HepG2 (cell line): ENCODE data around the gene EXOC6B. TPM values are rescaled to one million over a fixed set of nuclear protein-coding genes. Genes with fewer than 3 reads are reported as not detected.

Experiments
- ATAC-seq: fragments of 200-7000 bp; cut with Tn5 transposase; 3 replicates; pipeline ENCODE4 v1.9.1; 2020; ENCODE audit warnings: mild to moderate bottlenecking, moderate library complexity
- BruUV-seq: library from RNA; stranded (reverse); fragments of 400-500 nt; replicated peaks from 2 replicates; lab custom pipeline; 2021; lab: Mats Ljungman, UMichigan
- CTCF ChIA-PET: fragments of 300-600 bp; formaldehyde crosslinking; extraction: SDS; loops from one replicate; lab custom pipeline; 2021; ENCODE audit warnings: low total read pairs, inconsistent platforms, low intra/inter-chr PET ratio; lab: Yijun Ruan, JAX
- POLR2A ChIA-PET: fragments of 350-600 bp; sonication (Branson Sonifier 250); formaldehyde crosslinking; loops from one replicate; lab custom pipeline; 2020; ENCODE audit warnings: antibody characterized with exemption, inconsistent platforms; lab: Yijun Ruan, JAX
- DNase-seq: peaks from one replicate; pipeline ENCODE4 v3.0.0-alpha.2; 2015; ENCODE audit warnings: low spot score
- FAIRE-seq: peaks from 3 replicates; lab custom pipeline; 2011; peaks lifted over from hg19 to GRCh38; lab: Jason Lieb, UNC
- H2AFZ ChIP-seq: one replicate; pipeline ENCODE4 v1.6.1; 2011; ENCODE audit warnings: low read length, inconsistent platforms
- H3K27ac ChIP-seq: fragments of 300-600 bp; 3 replicates; pipeline ENCODE4 v1.8.0; 2011; ENCODE audit warnings: mixed run types, mild to moderate bottlenecking, mixed read lengths, low read length, inconsistent platforms; ENCODE audit not compliant: insufficient read depth; ENCODE audit errors: extremely low read length
- H3K27me3 ChIP-seq, 2 experiments: fragments of 200-600 bp in 1 of 2; 2 replicates in 1 of 2; 3 replicates in 1 of 2; pipeline versions ENCODE4 v1.6.0 to v1.8.0; 2011; ENCODE audit warnings: low read length in 2 of 2, mild to moderate bottlenecking in 2 of 2, moderate library complexity in 2 of 2, inconsistent platforms in 1 of 2; ENCODE audit not compliant: insufficient read depth in 2 of 2, control insufficient read depth in 1 of 2
- H3K36me3 ChIP-seq, 2 experiments: fragments of 200-600 bp in 1 of 2; replicated peaks in 1 of 2; 2 replicates in 1 of 2; 3 replicates in 1 of 2; pipeline versions ENCODE4 v1.5.1 to v1.8.0; 2011; ENCODE audit warnings: low read length in 2 of 2, inconsistent platforms in 1 of 2; ENCODE audit not compliant: insufficient read depth in 2 of 2, control insufficient read depth in 1 of 2
- H3K4me1 ChIP-seq: 2 replicates; pipeline ENCODE4 v1.5.1; 2012; ENCODE audit warnings: low read length, inconsistent platforms; ENCODE audit not compliant: insufficient read depth
- H3K4me2 ChIP-seq: 2 replicates; pipeline ENCODE4 v1.6.0; 2011; ENCODE audit warnings: low read depth, low read length, inconsistent platforms
- H3K4me3 ChIP-seq, 3 experiments: fragments of 200-600 bp in 1 of 3; sonication (generic), shearing (Covaris generic) in 1 of 3; replicated peaks in 1 of 3; 2 replicates each; pipeline ENCODE4 v1.5.1; 2011 to 2016; ENCODE audit warnings: low read length in 3 of 3, inconsistent platforms in 2 of 3, low read depth in 2 of 3, mild to moderate bottlenecking in 2 of 3, control low read depth in 1 of 3, mixed read lengths in 1 of 3; ENCODE audit not compliant: insufficient read depth in 1 of 3
- H3K79me2 ChIP-seq: one replicate; pipeline ENCODE4 v1.6.1; 2011; ENCODE audit warnings: low read length, inconsistent platforms; ENCODE audit not compliant: insufficient read depth
- H3K9ac ChIP-seq: 2 replicates; pipeline ENCODE4 v1.6.0; 2011; ENCODE audit warnings: mild to moderate bottlenecking, low read depth, low read length, inconsistent platforms; ENCODE audit not compliant: insufficient read depth
- H3K9me3 ChIP-seq: 2 replicates; pipeline ENCODE4 v1.5.1; 2012; ENCODE audit warnings: mild to moderate bottlenecking, low read length
- H4K20me1 ChIP-seq: 2 replicates; pipeline ENCODE4 v1.6.0; 2011; ENCODE audit warnings: inconsistent platforms, mild to moderate bottlenecking, low read length, moderate library complexity; ENCODE audit not compliant: insufficient read depth
- JUNB ChIP-seq: sonication (generic); formaldehyde crosslinking; IDR thresholded peaks from 2 replicates; pipeline ENCODE4 v1.8.0; 2022; ENCODE audit warnings: missing genetic modification reagents, mild to moderate bottlenecking, borderline replicate concordance
- NFIB ChIP-seq: sonication (generic); formaldehyde crosslinking; IDR thresholded peaks from 2 replicates; pipeline ENCODE4 v1.9.0; 2021; ENCODE audit warnings: missing genetic modification reagents, mild to moderate bottlenecking, borderline replicate concordance
- NR3C1 ChIP-seq: sonication (generic); formaldehyde crosslinking; IDR thresholded peaks from 2 replicates; pipeline ENCODE4 v1.4.0; 2020; ENCODE audit warnings: missing genetic modification reagents
- SRY ChIP-seq: sonication (generic); formaldehyde crosslinking; IDR thresholded peaks from 2 replicates; pipeline ENCODE4 v1.8.0; 2022; ENCODE audit warnings: mild to moderate bottlenecking, missing genetic modification reagents
- ZFP36 ChIP-seq: fragments of 150-350 bp; IDR thresholded peaks from 2 replicates; pipeline ENCODE4 v1.6.1; 2018; ENCODE audit warnings: borderline replicate concordance, low read length, low read depth; ENCODE audit not compliant: partially characterized antibody
- ZNF143 ChIP-seq: sonication (generic); formaldehyde crosslinking; IDR thresholded peaks from 2 replicates; pipeline ENCODE4 v1.4.0; 2020; ENCODE audit warnings: missing genetic modification reagents
- ZNF326 ChIP-seq: sonication (generic); formaldehyde crosslinking; IDR thresholded peaks from 2 replicates; pipeline ENCODE4 v1.4.0; 2020; ENCODE audit warnings: missing genetic modification reagents, borderline replicate concordance
- WGBS: methylation state at CpG from one replicate; pipeline ENCODE4 v1.1.6; 2017; ENCODE audit warnings: low lambda C conversion rate; 5-methylcytosine and 5-hydroxymethylcytosine counted together
- in situ Hi-C: cut with HindIII; loops from 2 replicates; pipeline ENCODE4 v1.10.0; 2017; ENCODE audit warnings: low pct_unique_long_range_greater_than_20kb; ENCODE audit not compliant: extremely low pct_ligation_motif_present
- intact Hi-C: fragments of 100-400 bp; cut with micrococcal nuclease; formaldehyde crosslinking; loops from one replicate; pipeline ENCODE4 v1.10.0; 2022; ENCODE audit not compliant: unreplicated experiment
- polyA plus RNA-seq, 8 experiments: library from polyadenylated mRNA; depleted of rRNA in 3 of 8; stranded (reverse) in 7 of 8; unstranded in 1 of 8; fragments of >200 nt; fragmentation: Illumina TruSeq in 4 of 8; extraction: Trizol in 4 of 8; gene quantifications; 2 replicates each; pipeline versions ENCODE4 v1.2.1 to v1.2.3, GENCODE V29; 2011 to 2016; ENCODE audit warnings: low read depth in 4 of 8, missing spikeins in 1 of 8, mixed read lengths in 1 of 8; ENCODE audit not compliant: insufficient read depth in 1 of 8
- total RNA-seq, 5 experiments: library from RNA; depleted of rRNA; stranded (reverse); fragments of >200 nt; fragmentation: Illumina TruSeq; extraction: Trizol; gene quantifications; 2 replicates each; pipeline ENCODE4 v1.2.3, GENCODE V29; 2016; ENCODE audit warnings: low read depth in 1 of 5
- TF ChIP-seq, protein P1 (sequence below): sonication (generic); formaldehyde crosslinking; conservative IDR thresholded peaks from 2 replicates; pipeline ENCODE4 v1.8.0; 2022; ENCODE audit warnings: missing genetic modification reagents
- TF ChIP-seq, protein P2 (sequence below): sonication (generic); formaldehyde crosslinking; IDR thresholded peaks from 2 replicates; pipeline ENCODE4 v1.4.0; 2020; ENCODE audit warnings: mild to moderate bottlenecking, missing genetic modification reagents
- TF ChIP-seq, protein P3 (sequence below): IDR thresholded peaks from 2 replicates; pipeline ENCODE4 v1.6.1; 2016; ENCODE audit warnings: missing compliant biosample characterization, missing genetic modification reagents, borderline replicate concordance

Gene EXOC6B
- total and polyA plus RNA-seq, 2 of the 13 experiments (the other 11 are each of a cell fraction or from before 2014, with no cell fraction given) = 9.1 to 15.9 TPM

- TF ChIP-seq ZFP36 (no peak), ZNF326 (CRISPR knock-in tag) (no peak), JUNB (CRISPR knock-in tag) (no peak), NFIB (no peak), SRY (CRISPR knock-in tag) (no peak), ZNF143 (CRISPR knock-in tag) (no peak)
Measured at GRCh38 chr2:72162574-72162973, 663.3 kb downstream of the EXOC6B start (continued).

- Histone ChIP-seq H3K27ac (no peak overlapping the region), H3K4me2 (no peak overlapping the region), H3K79me2 (no peaks in the 10 kb centered on the region), H2AFZ (no peak overlapping the region), H3K9me3 (no peaks in the 10 kb centered on the region), H3K4me3 (no peak overlapping the region), H3K36me3 (no peaks in the 10 kb centered on the region)
- 11% methylated on average over 12 of the region's 12 CpGs for WGBS
- intact Hi-C loops = no loop called here
- BruUV-seq = no TSS peak
- FAIRE-seq = no peak
- CTCF ChIA-PET = no interaction called here
- POLR2A ChIA-PET = no interaction called here
- no peak for TF ChIP-seq NR3C1 (CRISPR knock-in tag)
- TF ChIP-seq, protein P1, sequence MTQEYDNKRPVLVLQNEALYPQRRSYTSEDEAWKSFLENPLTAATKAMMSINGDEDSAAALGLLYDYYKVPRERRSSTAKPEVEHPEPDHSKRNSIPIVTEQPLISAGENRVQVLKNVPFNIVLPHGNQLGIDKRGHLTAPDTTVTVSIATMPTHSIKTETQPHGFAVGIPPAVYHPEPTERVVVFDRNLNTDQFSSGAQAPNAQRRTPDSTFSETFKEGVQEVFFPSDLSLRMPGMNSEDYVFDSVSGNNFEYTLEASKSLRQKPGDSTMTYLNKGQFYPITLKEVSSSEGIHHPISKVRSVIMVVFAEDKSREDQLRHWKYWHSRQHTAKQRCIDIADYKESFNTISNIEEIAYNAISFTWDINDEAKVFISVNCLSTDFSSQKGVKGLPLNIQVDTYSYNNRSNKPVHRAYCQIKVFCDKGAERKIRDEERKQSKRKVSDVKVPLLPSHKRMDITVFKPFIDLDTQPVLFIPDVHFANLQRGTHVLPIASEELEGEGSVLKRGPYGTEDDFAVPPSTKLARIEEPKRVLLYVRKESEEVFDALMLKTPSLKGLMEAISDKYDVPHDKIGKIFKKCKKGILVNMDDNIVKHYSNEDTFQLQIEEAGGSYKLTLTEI (CRISPR knock-in tag) = no peak
- TF ChIP-seq, protein P2, sequence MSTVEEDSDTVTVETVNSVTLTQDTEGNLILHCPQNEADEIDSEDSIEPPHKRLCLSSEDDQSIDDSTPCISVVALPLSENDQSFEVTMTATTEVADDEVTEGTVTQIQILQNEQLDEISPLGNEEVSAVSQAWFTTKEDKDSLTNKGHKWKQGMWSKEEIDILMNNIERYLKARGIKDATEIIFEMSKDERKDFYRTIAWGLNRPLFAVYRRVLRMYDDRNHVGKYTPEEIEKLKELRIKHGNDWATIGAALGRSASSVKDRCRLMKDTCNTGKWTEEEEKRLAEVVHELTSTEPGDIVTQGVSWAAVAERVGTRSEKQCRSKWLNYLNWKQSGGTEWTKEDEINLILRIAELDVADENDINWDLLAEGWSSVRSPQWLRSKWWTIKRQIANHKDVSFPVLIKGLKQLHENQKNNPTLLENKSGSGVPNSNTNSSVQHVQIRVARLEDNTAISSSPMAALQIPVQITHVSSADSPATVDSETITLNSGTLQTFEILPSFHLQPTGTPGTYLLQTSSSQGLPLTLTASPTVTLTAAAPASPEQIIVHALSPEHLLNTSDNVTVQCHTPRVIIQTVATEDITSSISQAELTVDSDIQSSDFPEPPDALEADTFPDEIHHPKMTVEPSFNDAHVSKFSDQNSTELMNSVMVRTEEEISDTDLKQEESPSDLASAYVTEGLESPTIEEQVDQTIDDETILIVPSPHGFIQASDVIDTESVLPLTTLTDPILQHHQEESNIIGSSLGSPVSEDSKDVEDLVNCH = no peak
- TF ChIP-seq, protein P3, sequence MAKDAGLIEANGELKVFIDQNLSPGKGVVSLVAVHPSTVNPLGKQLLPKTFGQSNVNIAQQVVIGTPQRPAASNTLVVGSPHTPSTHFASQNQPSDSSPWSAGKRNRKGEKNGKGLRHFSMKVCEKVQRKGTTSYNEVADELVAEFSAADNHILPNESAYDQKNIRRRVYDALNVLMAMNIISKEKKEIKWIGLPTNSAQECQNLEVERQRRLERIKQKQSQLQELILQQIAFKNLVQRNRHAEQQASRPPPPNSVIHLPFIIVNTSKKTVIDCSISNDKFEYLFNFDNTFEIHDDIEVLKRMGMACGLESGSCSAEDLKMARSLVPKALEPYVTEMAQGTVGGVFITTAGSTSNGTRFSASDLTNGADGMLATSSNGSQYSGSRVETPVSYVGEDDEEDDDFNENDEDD = no peak
- TF ChIP-seq, all 625 proteins: peak for 0
- no peaks in the 10 kb centered on the region for H3K4me1 ChIP-seq
- in situ Hi-C loops = no loop called here
- no peaks in the 10 kb centered on the region; the same call in 1 of the 2 replicates for H4K20me1 ChIP-seq
- DNase-seq (no peak), ATAC-seq (no peak)
- peaks cover 6 to 66% of the 10 kb centered on the region in 2 experiments; a peak in 4 of 5 replicates for H3K27me3 ChIP-seq
- no peak overlapping the region for H3K9ac ChIP-seq
Measured at GRCh38 chr2:72159211-72159993, 666.4 kb downstream of the EXOC6B start.
